Measurements from ENCODE around the gene CDC14A. TPM values are rescaled to one million over a fixed set of nuclear protein-coding genes. Genes with fewer than 3 reads are reported as not detected.
"Not testable (repeated sequence)": the region's sequence is repeated elsewhere in the genome, so short reads cannot be mapped to it uniquely, and the experiment has no call there.

CDC14A gene
- total RNA-seq, 1 experiment from 2014 or later = 8.3 TPM

GRCh38 chr1:100335436-100335835, 16.9 kb upstream of the CDC14A start:
- no peak for DNase-seq (ENCODE audit: low spot score)

GRCh38 chr1:100337878-100338277, 14.4 kb upstream of the CDC14A start:
- not testable (repeated sequence) for DNase-seq (ENCODE audit: low spot score)

- DNase-seq (ENCODE audit: low spot score) = not testable (repeated sequence)
These were observed 12.6 kb upstream of the CDC14A start for GRCh38 chr1:100339735-100340134.

GRCh38 chr1:100340494-100340893, 11.8 kb upstream of the CDC14A start:
- no peak for DNase-seq (ENCODE audit: low spot score)

- DNase-seq (ENCODE audit: low spot score) = no peak
These were observed 10.0 kb upstream of the CDC14A start for GRCh38 chr1:100342348-100342747.

- no peak for DNase-seq (ENCODE audit: low spot score)
These were observed 8.4 kb upstream of the CDC14A start for GRCh38 chr1:100343897-100344296.

GRCh38 chr1:100344774-100345173, 7.5 kb upstream of the CDC14A start:
- DNase-seq (ENCODE audit: low spot score) = no peak

GRCh38 chr1:100346387-100346786, 5.9 kb upstream of the CDC14A start:
- DNase-seq (ENCODE audit: low spot score) = no peak

GRCh38 chr1:100347009-100347966, 5.0 kb upstream of the CDC14A start:
- peak; percentile 48 for DNase-seq (ENCODE audit: low spot score)

- DNase-seq (ENCODE audit: low spot score) = no peak
These were observed 3.7 kb upstream of the CDC14A start for GRCh38 chr1:100348549-100349144.

GRCh38 chr1:100349246-100349645, 3.1 kb upstream of the CDC14A start:
- no peak for DNase-seq (ENCODE audit: low spot score)

GRCh38 chr1:100350787-100351094, 1.6 kb upstream of the CDC14A start:
- no peak for DNase-seq (ENCODE audit: low spot score)

GRCh38 chr1:100351095-100351887, 1.0 kb upstream of the CDC14A start:
- DNase-seq (ENCODE audit: low spot score) = peak; percentile 85

GRCh38 chr1:100353071-100353801, 930 bp downstream of the CDC14A start:
- no peak for DNase-seq (ENCODE audit: low spot score)

GRCh38 chr1:100353988-100354387, 1.7 kb downstream of the CDC14A start:
- peak; percentile 73 for DNase-seq (ENCODE audit: low spot score)

GRCh38 chr1:100354971-100355394, 2.7 kb downstream of the CDC14A start:
- DNase-seq (ENCODE audit: low spot score) = peak; percentile 41

- DNase-seq (ENCODE audit: low spot score) = no peak
These were observed 5.9 kb downstream of the CDC14A start for GRCh38 chr1:100358210-100358609.

GRCh38 chr1:100359139-100359538, 6.8 kb downstream of the CDC14A start:
- no peak for DNase-seq (ENCODE audit: low spot score)

- peak; percentile 78 for DNase-seq (ENCODE audit: low spot score)
These were observed 8.6 kb downstream of the CDC14A start for GRCh38 chr1:100360790-100361510.

GRCh38 chr1:100361511-100362089, 9.3 kb downstream of the CDC14A start:
- no peak for DNase-seq (ENCODE audit: low spot score)

All from A172 (cell line).